ENCODE results near the gene PIBF1.
"Not testable (repeated sequence)": the region's sequence is repeated elsewhere in the genome, so short reads cannot be mapped to it uniquely, and the experiment has no call there.

PIBF1 gene

DNA sequence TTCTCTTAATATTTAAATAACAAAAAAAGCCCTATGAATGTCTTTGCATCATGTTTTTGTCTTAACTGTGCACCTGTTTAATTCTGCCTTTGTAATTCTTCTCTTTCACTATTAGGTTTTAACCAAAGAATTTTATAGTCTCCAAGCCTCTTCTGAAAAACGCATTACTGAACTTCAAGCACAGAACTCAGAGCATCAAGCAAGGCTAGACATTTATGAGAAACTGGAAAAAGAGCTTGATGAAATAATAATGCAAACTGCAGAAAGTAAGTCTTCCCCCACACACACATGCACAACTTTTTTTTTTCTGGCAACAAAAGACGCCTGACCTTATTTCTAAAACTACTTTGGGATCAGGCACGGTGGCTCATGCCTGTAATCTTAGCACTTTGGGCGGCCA, 126.5 kb downstream of the PIBF1 start:
- DNase-seq (ENCODE audit: low read depth), result no peak

DNA sequence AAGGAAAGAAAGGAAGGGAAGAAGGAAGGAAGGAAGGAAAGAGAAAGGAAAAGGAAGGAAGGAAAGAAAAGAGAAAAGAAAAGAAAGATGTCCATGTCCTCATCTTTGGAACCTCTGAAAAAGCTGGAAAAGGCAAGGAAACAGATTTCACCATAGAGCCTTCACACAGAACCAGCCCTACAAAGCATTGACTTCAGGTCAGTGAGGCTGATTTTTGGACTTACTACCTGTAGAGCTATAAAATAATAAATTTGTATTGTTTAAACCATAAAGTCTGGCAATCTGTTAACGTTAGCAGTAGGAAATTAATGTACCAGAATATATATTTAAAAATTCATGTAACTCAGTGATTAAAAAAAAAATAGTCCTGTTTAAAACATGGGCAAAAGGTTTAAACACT, 130.0 kb downstream of the PIBF1 start:
- DNase-seq (ENCODE audit: low read depth), result no peak

DNA sequence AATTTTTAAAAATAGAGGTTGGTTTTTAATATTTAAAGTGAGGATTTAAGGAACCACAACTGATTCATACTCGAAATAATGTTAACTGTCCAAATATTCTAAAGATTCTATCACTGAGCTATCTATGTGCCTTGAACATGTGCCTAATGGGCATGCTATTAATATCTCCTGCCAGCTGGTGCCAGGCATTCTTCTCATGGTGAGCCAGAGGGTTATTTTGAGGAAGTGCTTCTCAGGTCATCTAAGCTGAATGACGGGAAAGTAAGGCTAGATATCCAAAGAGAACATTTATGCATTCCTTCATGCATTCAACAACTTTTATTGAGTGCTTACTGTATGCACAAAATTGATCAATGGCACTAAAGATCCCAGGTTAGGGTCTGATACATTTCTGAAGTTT, 138.2 kb downstream of the PIBF1 start:
- no peak for DNase-seq (ENCODE audit: low read depth)

DNA sequence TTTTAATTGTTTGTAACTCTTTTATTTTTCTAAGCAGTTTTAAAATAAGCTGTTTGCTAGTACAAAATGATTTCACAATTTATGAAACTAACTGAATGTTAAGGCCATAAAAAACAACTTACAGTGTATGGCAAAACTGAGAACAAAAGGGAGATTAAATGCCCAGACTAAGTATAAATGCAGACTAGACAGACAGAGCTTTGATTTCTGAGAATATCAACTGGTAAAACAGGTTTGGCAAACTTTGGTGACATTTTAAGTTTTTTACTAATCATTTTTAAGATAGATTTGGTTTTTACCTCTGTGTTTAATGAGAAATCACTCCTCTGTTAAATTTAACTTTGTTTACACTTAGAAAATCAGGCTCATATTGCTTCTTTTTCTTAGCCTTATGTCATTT, 149.4 kb downstream of the PIBF1 start:
- no peak for DNase-seq (ENCODE audit: low read depth)

DNA sequence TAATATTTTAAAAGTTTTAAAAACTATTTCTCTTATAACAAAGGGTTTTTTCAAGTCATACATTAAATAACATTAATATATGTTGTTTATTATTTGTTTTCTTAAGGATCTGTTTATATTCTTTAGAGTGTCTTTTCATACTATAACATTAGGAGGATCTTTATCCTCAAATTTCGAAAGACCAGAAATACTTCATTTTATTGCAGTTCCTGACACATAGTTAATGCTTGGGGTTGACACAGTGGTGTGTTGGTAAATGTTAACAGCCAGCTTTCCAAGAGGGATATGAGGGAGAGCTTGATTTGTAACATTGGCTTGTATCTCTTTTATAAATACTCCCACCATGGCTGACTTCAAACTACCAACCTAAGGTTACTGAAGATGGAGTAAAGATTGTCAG, 150.3 kb downstream of the PIBF1 start:
- DNase-seq (ENCODE audit: low read depth), result no peak

DNA sequence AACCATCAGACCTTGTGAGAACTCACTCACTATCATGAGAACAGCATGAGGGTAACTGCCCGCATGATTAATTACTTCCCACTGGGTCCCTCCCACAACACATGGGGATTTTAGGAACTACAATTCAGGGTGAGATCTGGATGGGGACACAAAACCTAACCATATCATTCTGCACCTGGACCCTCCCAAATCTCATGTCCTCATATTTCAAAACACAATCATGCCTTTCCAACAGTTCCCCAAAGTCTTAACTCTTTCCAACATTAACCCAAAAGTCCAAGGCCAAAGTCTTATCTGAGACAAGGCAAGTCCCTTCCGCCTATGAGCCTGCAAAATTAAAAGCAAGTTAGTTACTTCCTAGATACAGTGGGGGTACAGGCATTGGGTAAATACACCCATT, 164.3 kb downstream of the PIBF1 start:
- not testable (repeated sequence) for DNase-seq (ENCODE audit: low read depth)

DNA sequence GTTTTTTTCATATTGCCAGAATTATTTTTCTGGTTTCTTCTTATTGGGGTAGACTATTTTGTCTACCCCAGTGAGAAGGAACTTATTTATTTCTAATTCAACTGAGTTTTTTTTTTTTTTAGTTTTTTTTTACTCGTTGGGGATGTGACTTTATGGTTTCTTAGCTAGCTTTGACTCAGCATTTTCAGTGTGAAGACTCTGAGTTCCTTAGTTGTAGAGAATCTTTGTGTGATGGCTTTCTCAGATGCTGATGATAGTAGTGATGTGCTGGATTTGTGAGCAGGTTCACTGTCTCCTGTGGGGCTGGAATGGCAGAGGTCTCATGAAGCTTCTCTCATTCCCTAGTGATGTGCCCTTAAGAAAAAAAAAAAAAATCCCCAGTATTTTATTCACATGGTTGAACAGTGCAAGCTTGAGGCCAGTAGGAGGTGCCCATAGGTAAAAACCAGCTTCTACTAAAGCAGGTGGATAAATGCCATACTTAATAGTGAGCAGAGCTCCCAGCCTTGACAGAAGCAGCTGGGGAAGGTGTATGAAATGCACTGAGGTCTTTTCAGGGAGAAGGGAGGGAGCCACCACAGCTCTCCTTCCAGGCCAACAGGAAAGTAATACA, 170.7 kb downstream of the PIBF1 start:
- no peak for DNase-seq (ENCODE audit: low read depth)

DNA sequence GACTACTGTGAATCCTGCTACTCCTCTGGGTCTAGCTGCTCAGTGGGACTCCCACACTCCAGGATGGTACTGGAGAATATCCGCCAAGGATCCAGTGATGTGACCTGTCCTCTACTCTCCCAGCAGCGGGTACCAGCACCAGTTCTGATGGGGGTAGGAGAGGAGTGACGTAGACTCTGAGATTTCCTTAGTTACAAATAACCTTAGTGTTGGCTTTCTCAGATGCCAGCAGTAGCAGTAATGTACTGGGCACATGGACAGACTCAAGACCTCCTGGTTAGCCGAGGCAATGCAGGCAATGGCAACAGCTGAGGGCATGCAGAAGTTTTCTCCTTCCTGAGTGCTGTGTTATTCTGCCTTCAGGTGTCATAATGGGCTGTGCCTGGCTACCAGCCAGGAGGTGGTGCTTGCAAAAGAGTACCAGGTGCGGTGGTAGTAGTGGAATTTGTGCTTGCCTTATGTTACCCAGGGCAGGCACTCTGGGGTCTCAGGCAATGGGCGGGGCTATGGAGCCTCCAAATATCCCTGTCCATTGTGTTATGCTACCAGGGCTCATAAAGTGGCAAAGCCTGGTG, 171.5 kb downstream of the PIBF1 start:
- no peak for DNase-seq (ENCODE audit: low read depth)

DNA sequence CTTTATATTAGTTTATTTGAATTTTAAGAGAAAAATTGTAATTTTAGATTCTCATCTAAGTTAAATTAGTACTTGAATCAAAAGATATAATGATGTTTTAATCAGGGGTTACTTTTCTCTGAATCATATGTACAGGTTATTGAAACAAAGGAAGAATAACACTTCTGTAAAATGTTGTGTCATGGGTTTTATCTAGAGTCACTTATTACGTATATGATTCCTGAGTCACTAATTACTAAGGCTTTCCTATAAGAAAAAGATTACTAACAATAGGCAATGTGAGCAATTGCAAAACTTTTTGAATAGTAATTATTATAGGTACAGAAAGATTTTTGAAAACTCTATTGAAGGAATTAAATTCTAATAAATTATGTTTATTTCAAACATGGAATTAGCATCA, 177.7 kb downstream of the PIBF1 start:
- no peak for DNase-seq (ENCODE audit: low read depth)

DNA sequence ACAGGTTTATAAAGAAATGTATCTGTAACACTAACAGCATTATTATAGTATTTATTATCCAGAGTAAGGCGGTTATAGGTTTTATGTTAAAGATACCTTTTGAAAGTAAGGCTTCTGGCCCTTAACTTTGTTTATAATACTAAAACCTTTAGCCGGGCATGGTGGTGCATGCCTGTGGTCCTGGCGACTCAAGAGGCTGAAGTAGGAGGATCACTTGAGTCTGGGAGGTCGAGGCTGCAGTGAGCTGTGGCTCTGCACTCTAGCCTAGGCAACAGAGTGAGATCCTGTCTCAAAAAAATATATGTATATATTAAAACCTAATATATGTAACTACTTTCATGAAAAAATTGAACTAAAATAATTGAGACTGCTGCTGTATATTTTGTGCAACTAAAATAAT, 178.2 kb downstream of the PIBF1 start:
- no peak for DNase-seq (ENCODE audit: low read depth)

DNA sequence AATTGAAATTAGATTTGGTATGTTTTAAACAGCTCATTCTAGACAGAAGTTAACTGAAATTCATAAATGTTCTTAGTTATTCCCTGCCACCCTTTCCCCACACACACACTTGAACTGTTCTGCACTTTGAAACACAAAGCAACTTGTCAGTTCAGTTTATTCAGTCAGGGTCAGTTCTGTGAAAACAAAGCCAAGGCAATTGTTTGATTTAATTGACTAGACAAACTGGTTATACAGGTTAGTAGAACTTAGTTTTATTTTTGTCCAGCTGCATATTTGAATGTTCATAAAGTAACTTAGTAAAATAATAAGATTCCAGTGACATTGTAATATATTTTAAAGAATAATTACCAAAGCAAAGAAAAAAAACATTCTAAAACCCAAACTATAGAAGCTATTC, 178.6 kb downstream of the PIBF1 start:
- no peak for DNase-seq (ENCODE audit: low read depth)

DNA sequence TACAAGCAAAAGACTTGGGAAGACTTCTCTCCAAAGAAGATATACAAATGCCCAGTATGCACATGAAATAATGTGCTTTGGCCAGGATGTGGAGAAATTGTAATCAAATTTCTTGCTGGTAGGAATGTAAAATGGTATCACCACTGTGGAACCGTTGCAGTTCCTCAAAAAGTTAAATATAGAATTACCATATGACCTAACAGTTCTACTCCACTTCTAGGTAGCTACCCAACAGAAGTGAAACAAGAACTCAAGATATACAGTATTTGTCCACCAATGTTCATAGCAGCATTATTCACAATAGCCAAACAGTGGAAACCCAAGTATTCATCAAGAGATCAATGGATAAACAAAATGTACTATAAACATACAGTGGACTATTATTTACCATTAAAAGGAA, 181.8 kb downstream of the PIBF1 start:
- DNase-seq (ENCODE audit: low read depth), result no peak

DNA sequence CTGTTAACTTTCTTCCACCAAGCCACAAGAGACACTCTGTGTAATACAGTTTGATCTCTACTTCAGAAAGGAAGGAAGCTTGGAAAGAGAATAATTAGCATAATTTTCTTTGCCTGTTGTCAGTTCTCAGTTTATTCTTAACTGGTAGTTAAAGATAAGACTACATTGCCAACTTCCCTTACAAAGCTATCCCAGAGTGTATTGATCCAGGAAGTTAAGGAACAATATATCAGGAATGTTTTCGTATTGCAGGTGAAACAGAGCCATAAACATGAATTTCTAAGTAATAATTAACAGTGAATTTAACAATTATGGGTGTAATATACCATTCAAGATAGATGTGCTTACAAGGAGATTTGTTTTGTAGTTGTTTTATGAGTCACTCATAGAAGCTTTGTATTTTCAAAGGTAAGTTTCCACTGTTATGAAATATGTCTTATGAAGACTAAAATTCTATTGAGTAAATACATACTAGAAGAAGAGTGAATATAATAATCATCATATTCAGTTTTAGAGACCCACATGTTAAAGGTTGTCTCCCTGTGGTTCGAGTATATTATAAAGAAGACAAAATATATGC, 188.5 kb downstream of the PIBF1 start:
- DNase-seq (ENCODE audit: low read depth), result no peak

DNA sequence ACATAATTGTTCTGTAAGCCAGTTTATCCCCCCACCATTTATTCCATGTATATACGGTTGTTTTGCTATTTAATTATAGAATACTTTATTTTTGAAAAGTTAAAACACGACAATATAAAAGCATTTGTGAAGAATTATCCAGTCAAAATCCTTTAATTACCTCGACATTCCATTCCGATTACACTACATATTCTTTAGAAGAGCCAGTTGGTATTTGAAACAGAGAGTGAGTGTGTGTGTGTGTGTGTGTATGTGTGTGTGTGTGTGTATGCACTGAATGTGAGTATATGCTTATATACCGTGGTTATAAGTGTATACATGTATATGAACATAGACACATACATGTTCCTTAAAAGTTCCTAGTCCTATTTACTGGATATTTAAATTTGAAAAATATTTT, 189.0 kb downstream of the PIBF1 start:
- DNase-seq (ENCODE audit: low read depth), result no peak

DNA sequence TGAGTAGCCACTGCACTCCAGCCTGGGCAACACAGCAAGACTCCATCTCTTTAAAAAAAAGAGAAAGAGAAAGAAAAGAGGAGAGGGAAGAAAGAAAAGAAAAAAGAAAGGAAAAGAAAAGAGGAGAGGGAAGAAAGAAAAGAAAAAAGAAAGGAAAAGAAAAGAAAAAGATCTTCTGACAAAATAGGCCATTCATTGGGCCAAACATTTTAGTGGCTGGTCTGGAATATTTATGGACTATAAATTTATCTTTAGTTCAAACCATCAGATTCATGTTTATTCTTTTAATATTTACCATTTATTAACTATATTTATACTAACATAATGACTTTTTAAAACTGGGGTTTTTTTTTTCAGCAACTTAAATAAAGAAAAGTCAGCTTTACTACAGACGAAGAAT, 191.3 kb downstream of the PIBF1 start:
- DNase-seq (ENCODE audit: low read depth), result no peak

DNA sequence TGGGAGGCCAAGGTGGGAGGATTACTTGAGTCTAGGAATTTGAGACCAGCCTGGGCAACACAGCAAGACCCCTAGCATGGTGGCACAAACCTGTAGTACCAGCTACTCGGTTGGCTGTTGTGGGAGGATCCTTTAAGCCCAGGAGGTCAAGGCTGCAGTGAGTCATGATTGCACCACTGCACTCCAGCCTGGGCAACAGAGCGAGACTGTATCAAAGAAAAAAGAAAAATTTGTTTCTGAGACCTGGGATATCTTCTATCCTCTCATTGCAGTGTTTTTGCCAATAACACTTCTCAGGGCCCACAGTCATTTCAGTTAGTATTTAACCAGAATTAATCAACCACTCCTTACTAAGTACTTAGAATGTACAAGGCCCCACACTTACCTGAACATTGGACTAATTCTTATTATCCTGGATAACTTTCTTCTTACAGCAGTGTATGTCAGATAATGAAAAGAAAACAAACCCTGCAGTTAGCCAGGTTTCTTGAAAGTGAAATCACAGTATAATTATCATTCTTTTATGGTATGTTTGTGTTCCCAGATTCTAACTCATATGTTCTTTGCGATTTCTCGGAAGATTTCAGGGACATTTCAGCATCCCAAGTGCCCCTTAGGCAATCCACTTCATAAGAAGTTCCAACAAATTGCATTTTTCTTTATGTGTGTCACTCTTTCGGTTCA, 201.3 kb downstream of the PIBF1 start:
- no peak for DNase-seq (ENCODE audit: low read depth)

DNA sequence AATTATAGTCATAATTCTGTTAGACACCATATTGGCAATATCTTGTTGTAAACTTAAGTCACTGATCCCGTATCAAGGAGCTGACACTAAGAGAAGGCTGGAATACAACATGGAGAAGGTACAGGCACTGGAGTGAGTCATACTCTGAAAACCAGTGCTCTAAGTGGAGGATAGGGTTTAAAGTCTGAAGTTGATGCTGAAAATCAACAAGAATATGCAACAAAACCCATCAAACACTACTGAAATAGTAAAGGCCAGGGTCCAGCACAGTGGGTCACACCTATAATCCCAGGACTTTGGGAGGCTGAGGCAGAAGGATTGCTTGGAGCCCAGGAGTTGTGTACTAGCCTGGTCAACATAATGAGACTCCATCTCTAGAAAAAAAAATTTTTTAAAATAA, 203.7 kb downstream of the PIBF1 start:
- DNase-seq (ENCODE audit: low read depth), result no peak

DNA sequence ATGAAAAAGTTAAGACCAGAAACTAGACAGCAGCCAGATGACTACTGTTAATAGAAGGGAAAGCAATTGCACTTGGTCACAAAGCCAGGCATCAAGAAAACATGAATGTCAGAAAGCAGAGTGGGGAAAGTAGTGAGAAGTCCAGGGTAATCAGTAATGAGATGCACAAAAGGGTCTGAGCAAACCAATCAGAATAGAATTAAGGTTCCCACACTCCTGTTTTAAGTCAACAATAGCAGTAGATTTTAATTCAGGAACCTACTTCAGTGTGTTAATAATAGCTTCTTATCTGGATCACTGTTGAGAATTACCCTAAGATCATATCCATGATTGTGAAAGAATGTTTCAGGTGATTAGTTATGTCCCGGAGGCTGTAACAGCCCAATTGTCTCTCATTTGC, 204.3 kb downstream of the PIBF1 start:
- no peak for DNase-seq (ENCODE audit: low read depth)

DNA sequence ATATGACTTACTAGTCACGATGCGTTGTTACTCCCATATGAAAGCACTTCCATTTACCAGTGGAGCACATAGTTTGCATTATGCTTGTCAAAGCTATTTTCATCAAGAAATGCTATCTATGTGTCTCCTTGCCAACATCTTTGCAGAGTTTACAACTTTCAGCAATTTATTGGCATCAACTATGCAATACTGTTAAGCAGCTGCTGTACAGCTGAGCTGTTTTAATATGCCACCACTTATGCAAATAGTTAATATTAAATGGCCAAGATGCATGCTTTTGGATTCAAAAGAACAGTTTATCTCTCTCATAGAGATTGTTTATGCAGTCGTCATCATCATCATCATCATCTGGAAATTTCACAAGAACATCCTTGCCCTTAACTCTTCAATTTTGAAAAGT, 209.0 kb downstream of the PIBF1 start:
- DNase-seq (ENCODE audit: low read depth), result no peak

DNA sequence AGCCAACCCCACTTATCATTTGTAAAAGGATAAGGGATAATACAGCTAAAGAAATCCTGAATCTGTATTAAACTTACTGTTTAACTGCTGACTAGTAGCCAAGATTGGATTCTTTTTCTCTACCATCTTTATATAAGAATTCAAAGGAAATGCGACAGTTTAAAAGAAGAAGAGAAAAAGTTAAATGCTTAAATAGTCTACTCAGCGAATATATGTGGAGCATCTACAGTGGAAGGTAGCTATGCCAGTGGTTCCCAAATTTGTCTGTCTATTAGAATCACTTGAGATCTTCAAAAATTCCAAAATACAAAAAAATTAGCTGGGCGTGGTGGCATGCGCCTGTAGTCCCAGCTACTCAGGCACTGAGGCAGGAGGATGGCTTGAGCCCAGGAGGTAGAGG, 216.1 kb downstream of the PIBF1 start:
- no peak for DNase-seq (ENCODE audit: low read depth)

DNA sequence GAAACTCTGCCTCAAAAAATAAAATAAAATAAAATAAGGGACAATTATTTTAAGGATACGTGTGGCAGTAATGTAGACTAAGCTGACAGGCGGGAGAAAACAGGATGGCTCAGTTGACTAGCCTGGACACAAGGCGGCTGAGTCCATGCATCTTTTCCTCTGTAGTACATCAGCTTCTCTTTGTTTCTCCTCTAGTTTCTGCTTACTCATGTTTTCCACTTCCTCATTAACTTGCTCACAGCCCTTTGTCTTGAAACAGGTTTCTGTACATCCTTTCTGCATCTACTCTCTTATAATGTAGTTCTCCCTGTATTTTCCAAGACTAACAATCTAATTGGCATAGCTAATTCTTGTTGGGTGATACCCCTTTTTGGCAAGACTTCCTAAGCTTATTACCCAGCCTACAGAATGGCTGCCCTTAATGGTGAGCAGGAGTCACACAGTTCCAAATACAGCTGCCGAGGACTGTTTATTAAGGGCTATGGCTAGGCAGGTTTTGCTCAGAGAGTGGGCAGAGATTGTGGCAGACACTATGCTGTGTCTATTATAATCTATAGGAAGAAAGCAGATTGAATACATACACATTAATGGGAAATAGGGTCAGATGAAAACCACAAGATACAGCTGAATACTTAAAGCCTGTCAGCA, 218.2 kb downstream of the PIBF1 start:
- DNase-seq (ENCODE audit: low read depth), result no peak

DNA sequence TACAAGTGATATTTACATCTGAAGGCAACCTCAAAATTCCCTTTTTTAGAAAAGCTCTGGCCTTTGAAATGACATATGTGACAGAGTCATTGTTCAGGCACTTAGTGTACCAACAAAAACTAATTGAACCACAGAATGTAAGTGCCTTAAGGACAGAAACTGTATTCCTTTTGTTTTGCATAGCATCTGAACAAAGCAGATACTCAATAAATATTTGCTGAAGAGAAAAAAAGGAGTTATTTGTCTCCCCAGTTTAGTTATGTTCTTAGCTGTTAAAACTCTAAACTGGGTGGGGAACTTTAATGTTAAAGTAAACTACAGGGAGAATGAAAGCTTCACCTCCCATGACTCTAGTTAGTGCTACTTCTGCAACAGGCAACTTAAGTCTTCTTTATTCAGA, 220.0 kb downstream of the PIBF1 start:
- DNase-seq (ENCODE audit: low read depth), result no peak

DNA sequence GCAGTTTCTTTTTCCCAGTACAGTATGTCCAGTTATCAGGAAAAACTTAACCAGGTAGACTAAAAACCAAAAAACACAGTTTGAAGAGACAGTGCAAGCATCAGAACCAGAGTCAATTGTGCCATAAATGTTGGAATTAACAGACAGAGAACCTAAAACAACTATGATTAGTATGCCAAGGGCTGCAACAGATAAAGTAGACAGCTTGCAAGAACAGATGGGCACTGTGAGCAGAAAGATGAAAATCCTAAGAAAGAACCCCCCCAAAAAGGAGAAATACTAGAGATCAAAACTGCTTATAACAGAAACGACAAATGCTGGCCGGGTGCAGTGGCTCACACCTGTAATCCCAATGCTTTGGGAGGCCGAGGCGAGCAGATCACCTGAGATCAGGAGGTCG, 229.8 kb downstream of the PIBF1 start:
- no peak for DNase-seq (ENCODE audit: low read depth)
